Ovary (tissue), 9 donors: ENCODE data around the gene STRN4. TPM values are rescaled to one million over a fixed set of nuclear protein-coding genes. Genes with fewer than 3 reads are reported as not detected.

Source experiments
- DNase-seq, 5 donors: peaks; one replicate each; pipeline ENCODE4 v3.0.0-alpha.2; 2019 to 2020
- H3K27ac ChIP-seq, 2 donors: fragments of 200-600 bp; one replicate each; pipeline versions ENCODE4 v1.5.1 to v1.8.0; 2019 to 2022
- H3K27me3 ChIP-seq: fragments of 200-600 bp; one replicate; pipeline ENCODE4 v1.8.0; 2022
- H3K36me3 ChIP-seq: fragments of 200-600 bp; sonication (generic); one replicate; pipeline ENCODE4 v1.5.1; 2019
- H3K4me1 ChIP-seq: one replicate; pipeline ENCODE4 v1.8.1; 2013; ENCODE audit warnings: mild to moderate bottlenecking, moderate library complexity; ENCODE audit not compliant: insufficient read depth
- H3K4me3 ChIP-seq: fragments of 200-600 bp; sonication (generic); one replicate; pipeline ENCODE4 v1.5.1; 2017
- H3K9me3 ChIP-seq, 2 donors: fragments of 200-600 bp in 1 of 2; sonication (generic) in 1 of 2; one replicate each; pipeline versions ENCODE4 v1.5.1 to v1.8.1; 2013 to 2019; ENCODE audit warnings: mild to moderate bottlenecking in 1 of 2, moderate library complexity in 1 of 2
- CTCF ChIP-seq, 3 donors: fragments of 450-650 bp in 2 of 3; fragments of 200-600 bp in 1 of 3; IDR thresholded peaks; one replicate each; pipeline versions ENCODE4 v1.5.1 to v1.8.0; 2016 to 2022; ENCODE audit warnings: antibody characterized with exemption in 3 of 3, mild to moderate bottlenecking in 1 of 3
- EP300 ChIP-seq: sonication (generic); formaldehyde crosslinking; IDR thresholded peaks from one replicate; pipeline ENCODE4 v1.6.1; 2017; ENCODE audit warnings: antibody characterized with exemption
- POLR2A ChIP-seq: fragments of 450-650 bp; IDR thresholded peaks from one replicate; pipeline ENCODE4 v1.6.1; 2017; ENCODE audit warnings: antibody characterized with exemption, mild to moderate bottlenecking, moderate library complexity
- WGBS, 3 donors: extraction: QIAGEN DNeasy Blood & Tissue Kit in 1 of 3; methylation state at CpG; one replicate each; pipeline versions ENCODE4 v1.1.5 to v1.1.7; 2013 to 2017; 5-methylcytosine and 5-hydroxymethylcytosine counted together
- intact Hi-C, 4 donors: fragments of 100-400 bp; cut with DNase I; formaldehyde crosslinking; loops; one replicate each; pipeline versions ENCODE4 v1.11.0 to v1.15.1; 2022 to 2023
- polyA plus RNA-seq, 2 donors: library from polyadenylated mRNA; stranded (reverse); fragments of 200-250 nt in 1 of 2; fragments of 350-450 nt in 1 of 2; fragmentation: Illumina TruSeq in 1 of 2; extraction: RNeasy Lipid Tissue Mini Kit (QIAGEN cat#74804) in 1 of 2; gene quantifications; one replicate each; pipeline ENCODE4 v1.2.3, GENCODE V29; 2013 to 2014
- total RNA-seq, 7 donors: library from RNA; depleted of rRNA in 2 of 7; stranded (reverse); fragments of >200 nt in 2 of 7; fragmentation: NEBNext Ultra II Directional in 3 of 7; extraction: Animal tissue kit (Norgen Biotek cat#: 25700) in 3 of 7; gene quantifications; one replicate each; pipeline versions ENCODE4 v1.1.0 to v1.2.4, GENCODE V29; 2016 to 2023
- donor health status: DM: no; HTN: no; CAD: no; lungs with moderate emphysema.
- donor health status: DM: no; HTN: no; CAD: no.
- donor health status: Bipolar disorder and iron deficiency.
- donor health status: DM: yes; HTN: yes; CAD: no.
- donor health status: DM: no; HTN: no; CAD: no.
- donor health status: DM: yes; HTN: yes; CAD: no.

The STRN4 gene
- total and polyA plus RNA-seq, 9 donors, result 34.8 to 85.3 (median 59.1) TPM

GRCh38 chr19:46748325-46749109 is 2.3 kb upstream of the STRN4 start:
- Histone ChIP-seq H3K27ac (no peak overlapping the region), H3K4me1 (peaks cover 11% of the 10 kb centered on the region), H3K27me3 (no peaks in the 10 kb centered on the region), H3K4me3 (no peak overlapping the region), H3K9me3 (no peaks in the 10 kb centered on the region), H3K36me3 (no peaks in the 10 kb centered on the region)
- peak in 4 of 5 donors; percentile 65 to 79 (median 71) for DNase-seq
- WGBS, 3 donors, result 83 to 88% (median 83%) methylated on average over 21 of the region's 21 CpGs
- peak; percentile 22 to 38 (median 36) for TF ChIP-seq CTCF (IDR thresholded peaks at IDR 0.05)
- TF ChIP-seq POLR2A, result no peak
- intact Hi-C loops, result loop anchor here in 1 of 4 donors (10.0 kb wide), 1 partner anchor 144 kb away; the partner anchor contains the start of gene CALM3

- Histone ChIP-seq H3K27me3 (no peaks in the 10 kb centered on the region), H3K9me3 (no peaks in the 10 kb centered on the region), H3K4me3 (peak within 1 kb of the TSS; percentile 95), H3K27ac (peak within 1 kb of the TSS; percentile 83 to 93), H3K4me1 (peaks cover 11% of the 10 kb centered on the region), H3K36me3 (no peaks in the 10 kb centered on the region)
- peak in 4 of 5 donors; percentile 45 to 64 (median 59) for DNase-seq
- peak; percentile 34 for TF ChIP-seq POLR2A
- no peak for TF ChIP-seq EP300
- WGBS, 3 donors, result 0 to 2% (median 1%) methylated on average over 25 to 68 of the region's 68 CpGs
- intact Hi-C loops, result loop anchor here in 1 of 4 donors (10.0 kb wide), 1 partner anchor 141 kb away; the partner anchor contains the start of gene CALM3
Observed at GRCh38 chr19:46745521-46746280, 549 bp downstream of the STRN4 start, which contains the start of gene FKRP. FKRP (plus strand) TSS chr19:46746057; CDS start chr19:46755451, 9,394 bp downstream.

DNA sequence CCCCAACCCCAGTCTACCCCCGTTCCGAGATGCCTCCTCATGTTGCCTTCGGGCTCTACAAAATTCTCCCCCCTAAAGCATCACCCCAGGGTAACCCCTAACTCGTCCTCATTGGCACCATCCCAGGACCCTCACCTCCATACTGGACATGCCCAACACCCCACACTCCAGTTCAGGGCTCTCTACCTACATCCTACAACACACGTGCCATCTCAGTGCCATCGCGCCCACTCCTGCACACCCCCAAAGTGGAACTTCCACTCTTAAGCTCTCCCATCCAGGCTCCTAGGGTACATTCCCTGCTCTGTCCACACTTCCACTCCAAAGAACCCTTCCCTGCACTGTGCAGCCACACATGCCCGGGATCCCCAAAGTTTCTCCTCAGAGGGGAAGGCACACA is 1.2 kb downstream of the STRN4 start:
- no peak overlapping the region for H3K27ac ChIP-seq
- H3K4me1 ChIP-seq, result peaks cover 11% of the 10 kb centered on the region
- DNase-seq, result peak in 2 of 5 donors; percentile 31 to 35

GRCh38 chr19:46744005-46744691 is 2.1 kb downstream of the STRN4 start:
- WGBS, 3 donors, result 80 to 85% (median 83%) methylated on average over 12 of the region's 12 CpGs
- Histone ChIP-seq H3K4me1 (peaks cover 11% of the 10 kb centered on the region), H3K27me3 (no peaks in the 10 kb centered on the region), H3K4me3 (no peak overlapping the region), H3K9me3 (no peaks in the 10 kb centered on the region), H3K27ac (no peak overlapping the region), H3K36me3 (no peaks in the 10 kb centered on the region)
- DNase-seq, result no peak
- no peak for TF ChIP-seq EP300
- TF ChIP-seq POLR2A, result no peak
- TF ChIP-seq CTCF (IDR thresholded peaks at IDR 0.05), result no peak
- intact Hi-C loops, result loop anchor here in 1 of 4 donors (10.0 kb wide), 1 partner anchor 139 kb away; the partner anchor contains the start of gene CALM3

More for the DNA sequence above, 1.2 kb downstream of the STRN4 start:
- no peaks in the 10 kb centered on the region for H3K27me3 ChIP-seq
- H3K9me3 ChIP-seq, result no peaks in the 10 kb centered on the region
- 7 to 14% (median 11%) methylated on average over 8 of the region's 8 CpGs for WGBS, 3 donors
- TF ChIP-seq CTCF (IDR thresholded peaks at IDR 0.05) (no peak), POLR2A (no peak), EP300 (no peak)
- intact Hi-C loops, result loop anchor here in 1 of 4 donors (10.0 kb wide), 1 partner anchor 140 kb away; the partner anchor contains the start of gene CALM3
- no peaks in the 10 kb centered on the region for H3K36me3 ChIP-seq
- H3K4me3 ChIP-seq, result peak overlapping the region; percentile 95
